Measurements from ENCODE around the gene BIRC3.

The BIRC3 gene

GRCh38 chr11:102317099-102317767 is at the start of gene BIRC3:
Gene BIRC3, plus strand, starts transcription at chr11:102317484. Its CDS starts 7,026 bp downstream, at chr11:102324510.
- peak; percentile 74 to 88 for DNase-seq (ENCODE audit: extremely low read depth in 1 of 2, low read depth in 1 of 2)

- DNase-seq (ENCODE audit: extremely low read depth in 1 of 2, low read depth in 1 of 2): no peak
Observed at GRCh38 chr11:102267609-102268008, 49.7 kb upstream of the BIRC3 start.

- DNase-seq (ENCODE audit: extremely low read depth in 1 of 2, low read depth in 1 of 2): peak; percentile 47 to 60
Observed at GRCh38 chr11:102268083-102268984, 49.0 kb upstream of the BIRC3 start.

- no peak for DNase-seq (ENCODE audit: extremely low read depth in 1 of 2, low read depth in 1 of 2)
Observed at GRCh38 chr11:102268985-102269470, 48.3 kb upstream of the BIRC3 start.

- DNase-seq (ENCODE audit: extremely low read depth in 1 of 2, low read depth in 1 of 2): no peak
Observed at GRCh38 chr11:102269927-102270326, 47.4 kb upstream of the BIRC3 start.

- DNase-seq (ENCODE audit: extremely low read depth in 1 of 2, low read depth in 1 of 2): no peak
Observed at GRCh38 chr11:102272047-102272824, 45.0 kb upstream of the BIRC3 start.

GRCh38 chr11:102274628-102275027 is 42.7 kb upstream of the BIRC3 start:
- no peak for DNase-seq (ENCODE audit: extremely low read depth in 1 of 2, low read depth in 1 of 2)

- no peak for DNase-seq (ENCODE audit: extremely low read depth in 1 of 2, low read depth in 1 of 2)
Observed at GRCh38 chr11:102276362-102276761, 40.9 kb upstream of the BIRC3 start.

- DNase-seq (ENCODE audit: extremely low read depth in 1 of 2, low read depth in 1 of 2): no peak
Observed at GRCh38 chr11:102276783-102277182, 40.5 kb upstream of the BIRC3 start.

GRCh38 chr11:102279641-102280170 is 37.6 kb upstream of the BIRC3 start:
- DNase-seq (ENCODE audit: extremely low read depth in 1 of 2, low read depth in 1 of 2): no peak

- DNase-seq (ENCODE audit: extremely low read depth in 1 of 2, low read depth in 1 of 2): no peak
Observed at GRCh38 chr11:102280245-102280833, 36.9 kb upstream of the BIRC3 start.

GRCh38 chr11:102283116-102283485 is 34.2 kb upstream of the BIRC3 start:
- DNase-seq (ENCODE audit: extremely low read depth in 1 of 2, low read depth in 1 of 2): no peak

GRCh38 chr11:102284008-102284407 is 33.3 kb upstream of the BIRC3 start:
- no peak for DNase-seq (ENCODE audit: extremely low read depth in 1 of 2, low read depth in 1 of 2)

GRCh38 chr11:102286292-102286691 is 31.0 kb upstream of the BIRC3 start:
- no peak for DNase-seq (ENCODE audit: extremely low read depth in 1 of 2, low read depth in 1 of 2)

GRCh38 chr11:102287964-102288724 is 29.1 kb upstream of the BIRC3 start:
- no peak for DNase-seq (ENCODE audit: extremely low read depth in 1 of 2, low read depth in 1 of 2)

GRCh38 chr11:102288725-102289083 is 28.6 kb upstream of the BIRC3 start:
- DNase-seq (ENCODE audit: extremely low read depth in 1 of 2, low read depth in 1 of 2): no peak

- DNase-seq (ENCODE audit: extremely low read depth in 1 of 2, low read depth in 1 of 2): no peak
Observed at GRCh38 chr11:102289592-102289991, 27.7 kb upstream of the BIRC3 start.

- DNase-seq (ENCODE audit: extremely low read depth in 1 of 2, low read depth in 1 of 2): no peak
Observed at GRCh38 chr11:102291831-102292230, 25.5 kb upstream of the BIRC3 start.

GRCh38 chr11:102292933-102293332 is 24.4 kb upstream of the BIRC3 start:
- DNase-seq (ENCODE audit: extremely low read depth in 1 of 2, low read depth in 1 of 2): no peak

Measured in activated CD8-positive, alpha-beta memory T cell treated with anti-CD3 and anti-CD28 coated beads for 1 hour (primary cell).